ENCODE data around the gene ARHGDIA.
"Not testable (repeated sequence)": the region's sequence is repeated elsewhere in the genome, so short reads cannot be mapped to it uniquely, and the experiment has no call there.

ARHGDIA gene

DNA sequence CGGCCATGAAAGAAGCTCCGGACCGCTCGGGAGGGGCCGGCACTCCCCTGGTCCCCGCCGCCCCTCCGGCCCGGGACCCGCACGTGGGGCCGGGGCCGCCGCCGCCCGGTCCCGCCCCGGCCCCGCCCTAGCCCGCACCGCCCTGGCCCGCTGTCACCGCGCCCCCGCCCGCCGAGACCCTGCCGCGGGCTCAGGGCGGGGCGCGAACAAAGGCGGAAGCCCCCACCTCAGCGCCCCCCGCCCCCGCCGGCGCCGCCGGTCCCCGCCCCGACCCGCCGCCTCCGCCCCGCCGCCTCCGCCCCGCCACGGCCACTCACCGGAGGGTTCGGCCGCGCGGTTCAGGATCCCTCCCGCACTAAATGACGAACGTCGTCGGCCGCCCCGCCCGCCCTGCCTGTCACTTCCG is at the start of gene ARHGDIA:
Gene ARHGDIA (minus strand): TSS at position 357 of the 406 bp plus-strand sequence. CDS start 1,407 bp downstream, outside the sequence.
- Histone ChIP-seq H3K4me1 (ENCODE audit: insufficient read depth, poor library complexity, severe bottlenecking) (peaks cover 31% of the 10 kb centered on the region), H3K27ac (ENCODE audit: poor library complexity, severe bottlenecking) (peak within 1 kb of the TSS; percentile 98)
- DNase-seq (ENCODE audit: low spot score), result peak; percentile 96

DNA sequence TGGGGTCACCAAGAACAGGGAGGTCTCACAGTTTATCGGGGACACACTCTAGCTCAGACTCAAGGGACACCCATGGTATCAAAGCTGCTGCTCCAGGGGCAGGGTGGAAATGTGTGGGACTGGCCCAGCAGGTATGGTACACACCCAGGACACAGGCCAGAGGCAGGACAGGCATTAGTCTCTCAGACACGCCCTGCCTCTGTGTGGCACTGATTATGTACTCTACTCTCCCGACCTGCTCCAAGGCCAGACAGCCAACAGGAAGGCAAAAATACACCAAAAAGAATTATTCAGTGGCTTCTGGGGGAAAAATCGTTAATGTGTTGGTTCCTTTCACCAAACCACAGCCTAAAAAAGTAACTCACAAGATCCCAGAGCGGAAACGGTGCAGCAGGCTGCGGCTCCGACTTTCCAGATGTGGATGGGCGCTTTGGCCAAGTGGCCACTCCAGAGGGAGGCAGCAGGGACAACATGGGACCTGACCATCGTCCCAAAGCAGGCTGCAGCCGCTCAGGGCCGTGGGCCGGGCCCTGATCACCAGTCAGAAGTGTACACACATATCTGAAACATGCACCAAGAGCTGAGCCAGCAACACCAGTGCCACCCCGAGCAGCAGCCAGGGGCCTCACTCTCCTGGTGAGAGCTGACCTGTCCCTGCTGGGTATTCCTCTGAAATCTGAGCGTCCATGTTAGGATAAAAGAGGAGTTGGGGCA is 47.9 kb upstream of the ARHGDIA start:
- H3K27ac ChIP-seq (ENCODE audit: poor library complexity, severe bottlenecking), result no peak overlapping the region
- H3K36me3 ChIP-seq (ENCODE audit: low read depth), result peaks cover 42% of the 10 kb centered on the region
- H3K4me3 ChIP-seq (ENCODE audit: severe bottlenecking), result no peak overlapping the region
- no peak for DNase-seq (ENCODE audit: low spot score)
- H3K9me3 ChIP-seq (ENCODE audit: severe bottlenecking), result no peaks in the 10 kb centered on the region
- peaks cover 13% of the 10 kb centered on the region for H3K4me1 ChIP-seq (ENCODE audit: insufficient read depth, poor library complexity, severe bottlenecking)
- no peaks in the 10 kb centered on the region for H3K27me3 ChIP-seq (ENCODE audit: insufficient read depth, poor library complexity, severe bottlenecking)
- no peak for ATAC-seq (ENCODE audit: low read depth)
- TF ChIP-seq, protein P1, sequence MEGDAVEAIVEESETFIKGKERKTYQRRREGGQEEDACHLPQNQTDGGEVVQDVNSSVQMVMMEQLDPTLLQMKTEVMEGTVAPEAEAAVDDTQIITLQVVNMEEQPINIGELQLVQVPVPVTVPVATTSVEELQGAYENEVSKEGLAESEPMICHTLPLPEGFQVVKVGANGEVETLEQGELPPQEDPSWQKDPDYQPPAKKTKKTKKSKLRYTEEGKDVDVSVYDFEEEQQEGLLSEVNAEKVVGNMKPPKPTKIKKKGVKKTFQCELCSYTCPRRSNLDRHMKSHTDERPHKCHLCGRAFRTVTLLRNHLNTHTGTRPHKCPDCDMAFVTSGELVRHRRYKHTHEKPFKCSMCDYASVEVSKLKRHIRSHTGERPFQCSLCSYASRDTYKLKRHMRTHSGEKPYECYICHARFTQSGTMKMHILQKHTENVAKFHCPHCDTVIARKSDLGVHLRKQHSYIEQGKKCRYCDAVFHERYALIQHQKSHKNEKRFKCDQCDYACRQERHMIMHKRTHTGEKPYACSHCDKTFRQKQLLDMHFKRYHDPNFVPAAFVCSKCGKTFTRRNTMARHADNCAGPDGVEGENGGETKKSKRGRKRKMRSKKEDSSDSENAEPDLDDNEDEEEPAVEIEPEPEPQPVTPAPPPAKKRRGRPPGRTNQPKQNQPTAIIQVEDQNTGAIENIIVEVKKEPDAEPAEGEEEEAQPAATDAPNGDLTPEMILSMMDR (IDR thresholded peaks at IDR 0.05; ENCODE audit: poor library complexity, severe bottlenecking), result no peak

More for the DNA sequence above, at the start of gene ARHGDIA:
- Histone ChIP-seq H3K4me3 (ENCODE audit: severe bottlenecking) (peak within 1 kb of the TSS; percentile 82), H3K9me3 (ENCODE audit: severe bottlenecking) (no peaks in the 10 kb centered on the region), H3K36me3 (ENCODE audit: low read depth) (peaks cover 34% of the 10 kb centered on the region), H3K27me3 (ENCODE audit: insufficient read depth, poor library complexity, severe bottlenecking) (no peaks in the 10 kb centered on the region)
- TF ChIP-seq, protein P1 (IDR thresholded peaks at IDR 0.05; ENCODE audit: poor library complexity, severe bottlenecking), result no peak
- ATAC-seq (ENCODE audit: low read depth), result no peak

DNA sequence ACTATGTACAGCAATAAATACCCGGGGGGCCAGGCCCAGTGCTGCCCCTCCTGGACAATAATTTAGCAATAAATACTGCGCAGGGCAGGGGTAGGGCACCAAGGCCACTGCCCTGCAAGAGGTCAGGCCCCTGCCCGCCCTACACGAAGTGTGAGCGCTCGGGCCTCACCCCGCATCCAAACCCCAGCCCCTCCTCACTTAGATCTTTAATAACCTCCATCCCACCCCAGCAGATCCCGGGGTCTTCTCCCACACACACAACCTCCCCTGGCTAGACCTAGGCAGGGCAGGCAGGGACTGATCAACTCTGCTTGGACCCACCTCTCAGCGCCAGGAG is 47.2 kb upstream of the ARHGDIA start:
- peaks cover 49% of the 10 kb centered on the region for H3K36me3 ChIP-seq (ENCODE audit: low read depth)
- peak overlapping the region; percentile 98 for H3K4me3 ChIP-seq (ENCODE audit: severe bottlenecking)

DNA sequence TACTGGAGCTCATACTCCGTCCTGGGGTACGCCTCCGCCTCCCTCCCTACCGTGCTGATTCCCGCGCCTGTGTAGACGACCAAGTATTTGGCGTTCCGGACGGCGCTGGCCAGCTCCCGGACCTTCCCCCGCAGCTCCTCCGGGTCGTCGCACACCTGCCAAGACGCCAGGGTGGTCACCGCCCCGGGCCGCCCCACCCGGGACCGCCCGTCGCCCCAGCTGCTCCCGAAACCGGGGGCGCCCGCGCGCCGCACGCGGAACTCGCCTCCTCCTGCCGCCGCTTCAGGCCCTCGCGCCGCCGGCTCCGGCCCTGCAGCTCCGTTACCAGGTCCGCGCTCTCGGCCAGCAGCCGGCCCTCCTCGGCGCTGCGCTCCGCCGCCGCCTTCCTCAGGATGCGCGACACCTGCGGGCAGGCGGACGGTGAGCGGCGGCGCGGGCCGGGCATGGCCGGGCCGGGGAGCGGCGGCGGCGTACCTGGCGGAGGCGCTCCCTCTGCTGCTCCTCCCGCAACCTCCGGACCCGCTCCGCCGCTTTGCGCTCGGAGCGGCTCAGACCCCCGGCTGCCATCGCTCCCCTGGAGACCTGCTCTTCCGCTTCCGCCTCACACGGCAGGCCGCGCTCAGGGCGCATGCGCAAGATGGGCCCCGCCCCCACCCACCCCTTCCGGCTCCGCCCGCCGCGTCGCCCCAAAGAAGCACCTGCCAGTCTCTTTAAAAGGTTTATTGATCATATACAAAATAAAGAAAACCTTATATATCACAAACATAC is 46.6 kb upstream of the ARHGDIA start, which contains the start of gene SIRT7:
Gene SIRT7 (minus strand): TSS at position 612 of the 768 bp plus-strand sequence. CDS start 45 bp downstream, at position 567.
- peak within 1 kb of the TSS; percentile 44 for H3K27ac ChIP-seq (ENCODE audit: poor library complexity, severe bottlenecking)
- ATAC-seq (ENCODE audit: low read depth) (peak; percentile 60), DNase-seq (ENCODE audit: low spot score) (no peak)
- peaks cover 13% of the 10 kb centered on the region for H3K4me1 ChIP-seq (ENCODE audit: insufficient read depth, poor library complexity, severe bottlenecking)
- no peaks in the 10 kb centered on the region for H3K27me3 ChIP-seq (ENCODE audit: insufficient read depth, poor library complexity, severe bottlenecking)
- no peaks in the 10 kb centered on the region for H3K9me3 ChIP-seq (ENCODE audit: severe bottlenecking)
- H3K4me3 ChIP-seq (ENCODE audit: severe bottlenecking), result peak within 1 kb of the TSS; percentile 98
- H3K36me3 ChIP-seq (ENCODE audit: low read depth), result peaks cover 52% of the 10 kb centered on the region
- TF ChIP-seq, protein P1 (IDR thresholded peaks at IDR 0.05; ENCODE audit: poor library complexity, severe bottlenecking), result no peak

More for the DNA sequence above, 47.2 kb upstream of the ARHGDIA start:
- not testable (repeated sequence) for DNase-seq (ENCODE audit: low spot score); H3K4me1 ChIP-seq (ENCODE audit: insufficient read depth, poor library complexity, severe bottlenecking); H3K27ac ChIP-seq (ENCODE audit: poor library complexity, severe bottlenecking); H3K9me3 ChIP-seq (ENCODE audit: severe bottlenecking); H3K27me3 ChIP-seq (ENCODE audit: insufficient read depth, poor library complexity, severe bottlenecking)
- peak; percentile 7; the same call in 2 of the 3 replicates for ATAC-seq (ENCODE audit: low read depth)

DNA sequence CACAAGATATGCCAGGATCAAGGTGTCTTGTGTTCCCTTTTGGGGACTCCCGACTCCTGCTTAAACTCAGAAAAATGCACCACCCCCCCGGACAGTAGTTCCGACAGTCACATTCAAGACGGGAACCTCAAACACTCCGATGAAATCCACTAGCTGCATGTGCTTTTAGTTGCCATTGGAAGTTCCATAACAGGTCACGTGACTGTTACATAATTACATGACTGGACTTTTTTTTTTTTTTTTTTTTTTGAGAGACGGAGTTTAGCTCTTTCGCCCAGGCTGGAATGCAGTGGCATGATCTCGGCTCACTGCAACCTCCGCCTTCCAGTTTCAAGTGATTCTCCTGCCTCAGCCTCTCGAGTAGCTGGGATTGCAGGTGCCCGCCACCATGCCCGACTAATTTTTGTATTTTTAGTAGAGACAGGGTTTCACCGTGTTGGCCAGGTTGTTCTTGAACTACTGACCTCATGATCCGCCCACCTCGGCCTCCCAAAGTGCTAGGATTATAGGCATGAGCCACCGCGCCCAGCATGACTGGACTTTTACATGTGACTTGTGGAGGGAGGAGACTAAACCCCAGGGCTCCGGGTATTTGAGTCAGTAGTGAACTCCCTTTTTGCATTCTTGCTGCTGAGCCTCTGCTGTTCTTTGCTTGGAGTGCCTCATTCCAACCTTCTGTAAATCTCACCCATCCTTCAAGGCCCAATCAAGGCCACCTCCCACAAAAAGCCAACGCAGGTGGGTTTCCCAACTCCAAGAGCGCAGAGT is 45.3 kb upstream of the ARHGDIA start:
- DNase-seq (ENCODE audit: low spot score) (no peak), ATAC-seq (ENCODE audit: low read depth) (peak; percentile 60)
- H3K4me3 ChIP-seq (ENCODE audit: severe bottlenecking), result peak overlapping the region; percentile 98
- TF ChIP-seq, protein P1 (IDR thresholded peaks at IDR 0.05; ENCODE audit: poor library complexity, severe bottlenecking), result no peak
- peaks cover 51% of the 10 kb centered on the region for H3K36me3 ChIP-seq (ENCODE audit: low read depth)
- peaks cover 25% of the 10 kb centered on the region for H3K4me1 ChIP-seq (ENCODE audit: insufficient read depth, poor library complexity, severe bottlenecking)
- peak overlapping the region; percentile 44 for H3K27ac ChIP-seq (ENCODE audit: poor library complexity, severe bottlenecking)
- H3K9me3 ChIP-seq (ENCODE audit: severe bottlenecking), result no peaks in the 10 kb centered on the region
- H3K27me3 ChIP-seq (ENCODE audit: insufficient read depth, poor library complexity, severe bottlenecking), result no peaks in the 10 kb centered on the region

Data from RWPE2 (cell line).